Measurements from ENCODE around the gene BCR. TPM values are rescaled to one million over a fixed set of nuclear protein-coding genes. Genes with fewer than 3 reads are reported as not detected.
A peak's percentile ranks its signal among the peaks of the same experiment; 100 is the strongest.

Gene BCR
- total RNA-seq, 1 experiment from 2014 or later: 77.0 TPM

DNA sequence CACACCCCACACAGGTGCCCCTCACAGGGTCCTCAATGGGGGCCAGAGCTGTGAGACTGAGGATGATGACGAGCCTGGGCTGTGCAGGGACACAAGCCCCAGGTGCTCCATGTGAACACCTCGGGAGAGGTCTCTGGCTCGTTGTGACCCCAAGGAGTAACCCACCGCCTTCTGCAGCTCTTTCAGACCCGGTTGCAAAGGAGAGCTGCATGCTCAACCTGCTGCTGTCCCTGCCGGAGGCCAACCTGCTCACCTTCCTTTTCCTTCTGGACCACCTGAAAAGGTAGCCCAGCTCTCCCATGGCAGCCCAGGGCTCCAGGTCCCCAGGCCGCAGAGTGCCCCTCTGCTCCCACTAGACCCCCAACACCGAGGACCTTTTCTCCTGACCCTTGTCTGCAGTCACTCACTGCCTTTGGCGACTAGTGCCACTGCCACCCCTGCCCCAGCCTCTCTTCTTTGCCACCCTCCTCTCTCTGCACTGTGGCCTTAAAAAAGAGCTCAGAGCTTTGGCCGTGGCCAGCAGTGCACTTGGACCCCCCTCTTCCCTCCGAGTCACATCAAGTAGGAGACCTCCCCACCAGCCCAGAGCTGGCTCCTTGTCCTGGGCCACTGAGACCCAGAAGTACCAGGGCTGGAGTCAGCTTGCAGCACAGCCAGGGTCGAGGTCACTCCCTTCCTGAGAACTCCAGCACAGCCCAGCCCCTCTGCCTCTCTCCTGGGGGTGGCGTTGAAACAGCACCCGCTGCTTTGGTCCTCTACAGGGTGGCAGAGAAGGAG, 133.7 kb downstream of the BCR start:
- Histone ChIP-seq H3K79me2 (ENCODE audit: insufficient read depth, low read length) (no peaks in the 10 kb centered on the region), H2AFZ (ENCODE audit: low read length) (no peak overlapping the region), H3K9me3 (ENCODE audit: control insufficient read depth, low read depth, low read length) (no peaks in the 10 kb centered on the region), H3K18ac (ENCODE audit: insufficient read length, low read depth, low read length) (no peak overlapping the region), H4K8ac (replicated peaks; ENCODE audit: insufficient read length, low read depth, low read length) (no peak overlapping the region), H3K4me1 (ENCODE audit: insufficient read depth, low read length) (no peaks in the 10 kb centered on the region), H4K20me1 (ENCODE audit: control insufficient read depth, insufficient read depth, insufficient read length) (no peaks in the 10 kb centered on the region), H3K14ac (ENCODE audit: insufficient read depth, low read length) (no peak overlapping the region), H3K27ac (ENCODE audit: insufficient read length, low read depth, low read length) (no peak overlapping the region), H3K79me1 (ENCODE audit: insufficient read depth, low read depth, low read length, poor library complexity, severe bottlenecking) (no peaks in the 10 kb centered on the region), H3K23me2 (ENCODE audit: insufficient read length, low read depth, low read length, poor library complexity, severe bottlenecking) (no peaks in the 10 kb centered on the region), H2BK12ac (ENCODE audit: insufficient read length, low read depth, low read length) (no peak overlapping the region), H2BK5ac (ENCODE audit: insufficient read length, low read length) (no peak overlapping the region), H3T11ph (ENCODE audit: low read length) (no peak overlapping the region), H2AK5ac (ENCODE audit: insufficient read length, low read length) (no peak overlapping the region), H3K4ac (ENCODE audit: low read depth, low read length) (no peak overlapping the region), H2BK20ac (ENCODE audit: low read depth, low read length, poor library complexity, severe bottlenecking) (no peak overlapping the region), H3K27me3 (ENCODE audit: insufficient read depth, low read length) (no peaks in the 10 kb centered on the region), H4K5ac (ENCODE audit: insufficient read length, low read depth, low read length) (no peak overlapping the region), H2BK120ac (ENCODE audit: low read depth, low read length, poor library complexity, severe bottlenecking) (no peak overlapping the region), H3K4me2 (ENCODE audit: insufficient read depth, insufficient read length, low read length) (no peak overlapping the region), H3K56ac (ENCODE audit: insufficient read length, low read depth, low read length) (no peak overlapping the region), H3K9ac (ENCODE audit: extremely low read depth, insufficient read length, low read length) (no peak overlapping the region), H4K91ac (ENCODE audit: insufficient read length, low read depth, low read length) (no peak overlapping the region), H2BK15ac (ENCODE audit: low read depth, low read length) (no peak overlapping the region), H3K23ac (ENCODE audit: insufficient read length, low read depth, low read length) (no peak overlapping the region)
- Mint-ChIP-seq H3K27ac (peak overlapping the region in 1 of 3 experiments; percentile 87; a peak in 4 of 7 replicates), H3K36me3 (ENCODE audit: insufficient read depth in 1 of 3, low read depth in 3 of 3) (peaks cover 2 to 23% (median 13%) of the 10 kb centered on the region in 3 experiments; a peak in 6 of 7 replicates), H3K9me3 (no peaks in the 10 kb centered on the region), H3K4me3 (no peak overlapping the region), H3K27me3 (ENCODE audit: low read depth) (no peaks in the 10 kb centered on the region), H3K4me1 (peaks cover 3% of the 10 kb centered on the region in 2 experiments; a peak in 2 of 4 replicates)
- TF ChIP-seq, protein P1, sequence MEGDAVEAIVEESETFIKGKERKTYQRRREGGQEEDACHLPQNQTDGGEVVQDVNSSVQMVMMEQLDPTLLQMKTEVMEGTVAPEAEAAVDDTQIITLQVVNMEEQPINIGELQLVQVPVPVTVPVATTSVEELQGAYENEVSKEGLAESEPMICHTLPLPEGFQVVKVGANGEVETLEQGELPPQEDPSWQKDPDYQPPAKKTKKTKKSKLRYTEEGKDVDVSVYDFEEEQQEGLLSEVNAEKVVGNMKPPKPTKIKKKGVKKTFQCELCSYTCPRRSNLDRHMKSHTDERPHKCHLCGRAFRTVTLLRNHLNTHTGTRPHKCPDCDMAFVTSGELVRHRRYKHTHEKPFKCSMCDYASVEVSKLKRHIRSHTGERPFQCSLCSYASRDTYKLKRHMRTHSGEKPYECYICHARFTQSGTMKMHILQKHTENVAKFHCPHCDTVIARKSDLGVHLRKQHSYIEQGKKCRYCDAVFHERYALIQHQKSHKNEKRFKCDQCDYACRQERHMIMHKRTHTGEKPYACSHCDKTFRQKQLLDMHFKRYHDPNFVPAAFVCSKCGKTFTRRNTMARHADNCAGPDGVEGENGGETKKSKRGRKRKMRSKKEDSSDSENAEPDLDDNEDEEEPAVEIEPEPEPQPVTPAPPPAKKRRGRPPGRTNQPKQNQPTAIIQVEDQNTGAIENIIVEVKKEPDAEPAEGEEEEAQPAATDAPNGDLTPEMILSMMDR (conservative IDR thresholded peaks at IDR 0.05): no peak
- no peak for DNase-seq
- WGBS (ENCODE audit: extremely low coverage, insufficient read length, low lambda C conversion rate): no CpG with 5 or more reads among the region's 14 CpGs
